Vagina (tissue), 2 donors: ENCODE results near the gene PGAP2. TPM values are rescaled to one million over a fixed set of nuclear protein-coding genes. Genes with fewer than 3 reads are reported as not detected.

Experiments used
- DNase-seq, 2 donors: peaks; one replicate each; pipeline ENCODE4 v3.0.0-alpha.2; 2017; ENCODE audit errors: extremely low spot score in 2 of 2
- H3K27ac ChIP-seq: fragments of 200-600 bp; sonication (generic); one replicate; pipeline ENCODE4 v1.5.1; 2019
- H3K27me3 ChIP-seq: fragments of 200-600 bp; sonication (generic); one replicate; pipeline ENCODE4 v1.5.1; 2019
- H3K36me3 ChIP-seq, 2 donors: fragments of 200-600 bp; sonication (generic); one replicate each; pipeline ENCODE4 v1.5.1; 2017 to 2019
- H3K4me1 ChIP-seq: fragments of 200-600 bp; sonication (generic); one replicate; pipeline ENCODE4 v1.5.1; 2019
- H3K4me3 ChIP-seq, 2 donors: fragments of 200-600 bp; sonication (generic); 1 replicate in 1 of 2; 2 replicates in 1 of 2; pipeline ENCODE4 v1.5.1; 2016 to 2019
- H3K9me3 ChIP-seq: fragments of 200-600 bp; sonication (generic); one replicate; pipeline ENCODE4 v1.5.1; 2019
- POLR2A ChIP-seq, 2 donors: fragments of 450-650 bp; IDR thresholded peaks; one replicate each; pipeline ENCODE4 v1.6.1; 2017; ENCODE audit warnings: antibody characterized with exemption in 2 of 2, mild to moderate bottlenecking in 2 of 2, moderate library complexity in 2 of 2
- POLR2AphosphoS5 ChIP-seq, 2 donors: sonication (generic); formaldehyde crosslinking; IDR thresholded peaks; one replicate each; pipeline ENCODE4 v1.9.0; 2017; ENCODE audit warnings: antibody characterized with exemption in 2 of 2, mild to moderate bottlenecking in 2 of 2, low read depth in 1 of 2; ENCODE audit not compliant: insufficient read depth in 1 of 2
- intact Hi-C: fragments of 100-400 bp; cut with DNase I; formaldehyde crosslinking; loops from one replicate; pipeline ENCODE4 v1.15.1; 2023
- total RNA-seq: library from RNA; depleted of rRNA; stranded (reverse); fragments of >200 nt; gene quantifications from one replicate; pipeline ENCODE4 v1.2.3, GENCODE V29; 2016
- TF ChIP-seq, protein P1 (sequence below), 3 experiments: fragments of 450-650 bp in 2 of 3; fragments of 200-600 bp in 1 of 3; sonication (generic) in 1 of 3; IDR thresholded peaks; one replicate each; pipeline ENCODE4 v1.5.1; 2017 to 2019; ENCODE audit warnings: antibody characterized with exemption in 3 of 3, mild to moderate bottlenecking in 2 of 3, moderate library complexity in 2 of 3

Gene PGAP2
- total RNA-seq, 1 donor from 2014 or later, result 19.6 TPM

DNA sequence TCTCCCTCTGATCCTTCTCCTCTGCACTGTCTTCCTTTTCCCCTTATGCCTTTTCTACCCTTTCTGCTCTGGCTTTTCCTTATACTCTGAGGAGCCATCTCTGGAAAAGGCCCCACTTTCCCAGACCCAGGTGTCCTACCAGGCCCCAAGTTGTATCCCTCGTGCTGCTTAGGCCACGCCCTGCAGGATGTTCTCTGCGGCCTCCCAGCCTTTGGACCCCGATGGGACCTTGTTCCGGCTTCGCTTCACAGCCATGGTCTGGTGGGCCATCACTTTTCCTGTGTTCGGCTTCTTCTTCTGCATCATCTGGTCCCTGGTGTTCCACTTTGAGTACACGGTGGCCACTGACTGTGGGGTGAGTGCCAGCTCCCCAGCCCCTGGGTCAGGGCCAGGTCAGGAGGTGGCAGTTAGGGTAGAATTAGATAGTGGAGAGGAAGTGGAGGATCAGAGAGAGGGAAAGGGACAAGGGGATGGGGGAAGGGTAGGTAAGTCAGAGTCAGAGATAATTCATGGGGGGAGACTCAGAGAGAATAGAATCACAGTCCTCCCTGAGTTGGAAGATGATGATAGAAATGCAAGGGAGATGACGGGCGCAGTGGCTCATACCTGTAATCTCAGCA lies 8.9 kb downstream of the PGAP2 start:
- no peaks in the 10 kb centered on the region for H3K27me3 ChIP-seq
- no peaks in the 10 kb centered on the region for H3K9me3 ChIP-seq
- no peak overlapping the region for H3K27ac ChIP-seq
- TF ChIP-seq, protein P1, sequence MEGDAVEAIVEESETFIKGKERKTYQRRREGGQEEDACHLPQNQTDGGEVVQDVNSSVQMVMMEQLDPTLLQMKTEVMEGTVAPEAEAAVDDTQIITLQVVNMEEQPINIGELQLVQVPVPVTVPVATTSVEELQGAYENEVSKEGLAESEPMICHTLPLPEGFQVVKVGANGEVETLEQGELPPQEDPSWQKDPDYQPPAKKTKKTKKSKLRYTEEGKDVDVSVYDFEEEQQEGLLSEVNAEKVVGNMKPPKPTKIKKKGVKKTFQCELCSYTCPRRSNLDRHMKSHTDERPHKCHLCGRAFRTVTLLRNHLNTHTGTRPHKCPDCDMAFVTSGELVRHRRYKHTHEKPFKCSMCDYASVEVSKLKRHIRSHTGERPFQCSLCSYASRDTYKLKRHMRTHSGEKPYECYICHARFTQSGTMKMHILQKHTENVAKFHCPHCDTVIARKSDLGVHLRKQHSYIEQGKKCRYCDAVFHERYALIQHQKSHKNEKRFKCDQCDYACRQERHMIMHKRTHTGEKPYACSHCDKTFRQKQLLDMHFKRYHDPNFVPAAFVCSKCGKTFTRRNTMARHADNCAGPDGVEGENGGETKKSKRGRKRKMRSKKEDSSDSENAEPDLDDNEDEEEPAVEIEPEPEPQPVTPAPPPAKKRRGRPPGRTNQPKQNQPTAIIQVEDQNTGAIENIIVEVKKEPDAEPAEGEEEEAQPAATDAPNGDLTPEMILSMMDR (IDR thresholded peaks at IDR 0.05), result no peak
- no peak for TF ChIP-seq POLR2A (IDR thresholded peaks at IDR 0.05)
- no peak for TF ChIP-seq POLR2AphosphoS5 (IDR thresholded peaks at IDR 0.05; ENCODE audit: insufficient read depth in 1 of 2, low read depth in 1 of 2)
- no peaks in the 10 kb centered on the region for H3K36me3 ChIP-seq
- intact Hi-C loops, result no loop called here
- no peaks in the 10 kb centered on the region for H3K4me1 ChIP-seq
- H3K4me3 ChIP-seq, result no peak overlapping the region
- DNase-seq, result no peak

DNA sequence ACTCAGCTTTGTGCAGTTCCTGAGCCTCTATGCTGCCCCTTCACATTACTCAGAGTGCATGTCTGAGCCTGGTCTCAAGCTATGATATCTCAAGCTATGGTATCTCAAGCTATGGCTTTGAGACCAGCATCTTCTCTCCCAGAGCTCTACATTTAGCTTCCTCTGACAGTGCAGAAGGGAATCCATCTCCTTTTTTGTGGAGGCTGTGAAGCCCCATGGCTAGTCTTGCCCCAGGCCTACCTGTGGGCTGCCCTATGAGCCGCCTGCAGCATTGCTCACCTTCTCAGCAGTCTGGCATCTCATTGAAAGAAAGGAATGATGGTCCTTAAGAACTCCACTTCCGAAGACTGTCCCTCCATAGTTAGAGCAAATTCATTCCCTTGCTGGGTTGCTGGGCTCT lies 12.6 kb downstream of the PGAP2 start:
- Histone ChIP-seq H3K36me3 (peaks cover 0 to 10% of the 10 kb centered on the region in 2 donors), H3K4me3 (no peak overlapping the region), H3K27ac (no peak overlapping the region), H3K9me3 (no peaks in the 10 kb centered on the region), H3K27me3 (no peaks in the 10 kb centered on the region), H3K4me1 (peaks cover 6% of the 10 kb centered on the region)
- intact Hi-C loops, result no loop called here
- DNase-seq, result no peak
- TF ChIP-seq POLR2A (IDR thresholded peaks at IDR 0.05) (no peak), POLR2AphosphoS5 (IDR thresholded peaks at IDR 0.05; ENCODE audit: insufficient read depth in 1 of 2, low read depth in 1 of 2) (no peak)
- TF ChIP-seq, protein P1 (IDR thresholded peaks at IDR 0.05), result no peak

DNA sequence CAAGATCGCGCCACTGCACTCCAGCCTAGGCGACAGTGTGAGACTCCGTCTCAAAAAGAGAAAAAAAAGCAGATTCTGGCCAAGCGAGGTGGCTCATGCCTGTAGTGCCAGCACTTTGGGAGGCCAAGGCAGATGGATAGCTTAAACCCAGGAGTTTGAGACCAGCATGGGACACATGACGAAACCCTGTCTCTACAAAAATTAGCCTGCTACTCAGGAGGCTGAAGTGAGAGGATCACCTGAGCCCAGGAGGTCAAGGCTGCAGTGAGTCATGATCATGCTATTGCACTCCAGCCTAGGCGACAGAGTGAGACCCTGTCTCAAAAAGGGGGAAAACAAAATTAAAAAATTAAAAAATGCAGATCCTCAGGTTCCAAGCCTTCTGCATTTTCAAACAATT lies 14.0 kb downstream of the PGAP2 start:
- TF ChIP-seq, protein P1 (IDR thresholded peaks at IDR 0.05), result no peak
- TF ChIP-seq POLR2A (IDR thresholded peaks at IDR 0.05) (no peak), POLR2AphosphoS5 (IDR thresholded peaks at IDR 0.05; ENCODE audit: insufficient read depth in 1 of 2, low read depth in 1 of 2) (no peak)
- H3K27ac ChIP-seq, result no peak overlapping the region
- H3K9me3 ChIP-seq, result no peaks in the 10 kb centered on the region
- H3K4me1 ChIP-seq, result peaks cover 6% of the 10 kb centered on the region
- H3K36me3 ChIP-seq, result peaks cover 0 to 13% of the 10 kb centered on the region in 2 donors
- no peak overlapping the region for H3K4me3 ChIP-seq
- intact Hi-C loops, result no loop called here
- no peaks in the 10 kb centered on the region for H3K27me3 ChIP-seq
- DNase-seq, result no peak

DNA sequence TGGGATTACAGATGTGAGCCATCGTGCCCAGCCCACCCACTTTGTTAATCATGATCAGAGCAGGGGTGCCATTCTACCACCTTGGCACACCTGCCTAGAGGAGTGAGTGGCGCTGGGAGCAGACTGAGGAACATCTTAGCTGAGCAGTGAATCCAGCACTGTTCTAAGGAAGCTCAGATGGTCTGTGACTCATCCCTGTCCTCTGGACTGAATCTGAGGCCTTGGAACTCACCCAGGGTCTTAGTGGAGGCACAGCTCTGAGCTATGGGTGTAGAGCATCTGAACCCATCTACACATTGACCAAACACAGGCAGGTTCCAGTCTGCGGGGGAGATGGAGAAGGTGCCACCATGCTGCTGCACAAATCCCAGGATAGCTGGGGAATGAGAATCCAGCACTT lies 14.9 kb downstream of the PGAP2 start:
- Histone ChIP-seq H3K9me3 (no peaks in the 10 kb centered on the region), H3K27ac (no peak overlapping the region), H3K4me3 (no peak overlapping the region), H3K36me3 (peaks cover 0 to 19% of the 10 kb centered on the region in 2 donors), H3K4me1 (peaks cover 6% of the 10 kb centered on the region), H3K27me3 (no peaks in the 10 kb centered on the region)
- no peak for DNase-seq
- intact Hi-C loops, result no loop called here
- TF ChIP-seq POLR2A (IDR thresholded peaks at IDR 0.05) (no peak), POLR2AphosphoS5 (IDR thresholded peaks at IDR 0.05; ENCODE audit: insufficient read depth in 1 of 2, low read depth in 1 of 2) (no peak)
- TF ChIP-seq, protein P1 (IDR thresholded peaks at IDR 0.05), result no peak

DNA sequence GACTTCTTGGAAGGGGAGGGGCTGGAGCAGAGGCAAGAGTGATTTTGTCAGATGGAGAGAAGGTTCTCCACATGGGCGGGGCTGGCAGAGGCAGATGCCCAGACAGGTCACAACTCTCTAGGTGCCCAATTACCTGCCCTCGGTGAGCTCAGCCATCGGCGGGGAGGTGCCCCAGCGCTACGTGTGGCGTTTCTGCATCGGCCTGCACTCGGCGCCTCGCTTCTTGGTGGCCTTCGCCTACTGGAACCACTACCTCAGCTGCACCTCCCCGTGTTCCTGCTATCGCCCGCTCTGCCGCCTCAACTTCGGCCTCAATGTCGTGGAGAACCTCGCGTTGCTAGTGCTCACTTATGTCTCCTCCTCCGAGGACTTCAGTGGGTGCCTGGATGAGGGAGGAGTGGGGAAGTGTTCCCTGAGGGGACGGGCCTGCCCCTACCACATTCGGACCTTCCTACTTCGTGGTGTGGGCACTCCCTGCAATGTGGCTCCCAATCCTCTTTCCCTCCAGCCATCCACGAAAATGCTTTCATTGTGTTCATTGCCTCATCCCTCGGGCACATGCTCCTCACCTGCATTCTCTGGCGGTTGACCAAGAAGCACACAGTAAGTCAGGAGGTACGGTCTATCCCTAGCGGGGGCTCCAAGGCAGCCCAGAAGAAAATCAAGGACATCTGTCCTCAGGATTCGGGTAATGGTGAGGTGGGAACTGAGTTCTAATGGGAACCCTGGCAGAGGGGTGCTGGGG lies 15.6 kb downstream of the PGAP2 start:
- intact Hi-C loops, result no loop called here
- no peak for DNase-seq

More for the DNA sequence above, 15.6 kb downstream of the PGAP2 start:
- H3K4me1 ChIP-seq, result peaks cover 6% of the 10 kb centered on the region
- H3K4me3 ChIP-seq, result no peak overlapping the region
- no peaks in the 10 kb centered on the region for H3K9me3 ChIP-seq
- H3K27ac ChIP-seq, result no peak overlapping the region
- TF ChIP-seq POLR2A (IDR thresholded peaks at IDR 0.05) (no peak), POLR2AphosphoS5 (IDR thresholded peaks at IDR 0.05; ENCODE audit: insufficient read depth in 1 of 2, low read depth in 1 of 2) (no peak)
- TF ChIP-seq, protein P1 (IDR thresholded peaks at IDR 0.05), result no peak
- H3K36me3 ChIP-seq, result peaks cover 0 to 19% of the 10 kb centered on the region in 2 donors
- H3K27me3 ChIP-seq, result no peaks in the 10 kb centered on the region
